ENCODE measurements around the gene OLFM2.
"Not testable (repeated sequence)": the region's sequence is repeated elsewhere in the genome, so short reads cannot be mapped to it uniquely, and the experiment has no call there.

Gene OLFM2

DNA sequence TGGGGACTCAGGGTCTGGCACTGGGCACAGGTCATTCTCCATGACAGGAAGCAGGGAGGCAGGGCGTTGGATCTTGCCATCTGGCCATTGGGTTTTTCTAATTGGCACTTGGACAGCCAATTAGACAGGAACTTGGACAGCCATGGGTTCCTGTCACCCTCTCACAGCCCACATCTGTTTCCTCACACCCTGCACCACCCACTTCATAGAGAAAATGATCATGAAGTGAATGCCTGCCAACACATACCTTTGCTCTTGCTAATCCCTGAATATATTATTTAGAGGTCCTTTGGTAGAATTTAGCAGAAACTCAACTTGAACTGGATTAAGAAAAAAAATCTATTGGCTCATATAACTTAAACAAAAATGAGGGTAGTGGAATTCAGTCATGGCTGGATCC is 4.9 kb upstream of the OLFM2 start:
- DNase-seq = no peak

GRCh38 chr19:9940778-9941177 is 4.5 kb upstream of the OLFM2 start:
- DNase-seq = no peak

DNA sequence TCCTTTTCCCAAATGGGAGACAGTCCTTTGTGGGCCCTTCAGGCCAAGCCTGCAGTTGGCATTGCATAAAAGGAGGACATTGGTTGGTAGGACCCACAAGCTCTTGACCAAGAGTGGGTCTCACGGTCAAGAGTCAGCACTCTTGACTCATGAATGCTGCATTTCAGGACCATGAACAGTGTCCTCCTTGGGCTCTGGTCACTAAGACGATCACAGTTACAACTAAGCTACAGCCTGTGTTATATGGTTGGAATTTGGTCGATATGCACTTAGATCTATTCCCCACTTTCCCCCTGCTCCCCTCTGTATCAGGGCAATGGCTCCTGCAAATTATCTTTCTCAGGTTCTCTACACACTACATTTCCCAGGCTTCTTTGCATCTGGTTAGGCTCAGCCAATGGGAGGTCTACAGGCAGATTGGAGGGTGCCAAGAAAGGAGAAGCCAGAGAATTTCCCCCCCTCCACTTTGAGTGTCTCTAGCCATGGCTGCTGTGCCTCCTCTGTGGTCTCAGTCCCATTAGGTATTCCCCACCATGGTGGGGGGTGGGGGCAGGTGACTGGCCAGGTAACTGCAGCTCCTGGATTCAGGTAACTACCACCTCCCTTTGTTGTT is 3.1 kb upstream of the OLFM2 start:
- DNase-seq = no peak

DNA sequence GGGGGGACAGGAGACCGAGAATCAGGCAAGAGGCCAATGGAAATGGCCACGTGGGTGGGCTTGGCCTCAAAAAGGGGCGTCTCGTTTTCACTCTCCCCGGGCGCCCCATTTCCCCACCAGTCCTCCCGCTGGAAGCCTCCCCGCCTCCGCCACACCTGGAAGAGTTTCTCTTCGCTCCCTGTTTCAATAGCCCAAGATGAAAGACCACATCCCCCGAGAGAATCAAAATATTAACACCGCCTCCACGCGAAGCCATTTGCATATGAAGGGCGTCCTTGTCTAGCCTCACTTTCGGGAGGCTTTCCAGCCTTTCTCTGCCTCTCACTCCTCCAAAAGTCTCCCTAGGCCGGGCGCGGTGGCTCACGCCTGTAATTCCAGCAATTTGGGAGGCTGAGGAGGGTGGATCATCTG is 691 bp upstream of the OLFM2 start:
- DNase-seq = no peak

DNA sequence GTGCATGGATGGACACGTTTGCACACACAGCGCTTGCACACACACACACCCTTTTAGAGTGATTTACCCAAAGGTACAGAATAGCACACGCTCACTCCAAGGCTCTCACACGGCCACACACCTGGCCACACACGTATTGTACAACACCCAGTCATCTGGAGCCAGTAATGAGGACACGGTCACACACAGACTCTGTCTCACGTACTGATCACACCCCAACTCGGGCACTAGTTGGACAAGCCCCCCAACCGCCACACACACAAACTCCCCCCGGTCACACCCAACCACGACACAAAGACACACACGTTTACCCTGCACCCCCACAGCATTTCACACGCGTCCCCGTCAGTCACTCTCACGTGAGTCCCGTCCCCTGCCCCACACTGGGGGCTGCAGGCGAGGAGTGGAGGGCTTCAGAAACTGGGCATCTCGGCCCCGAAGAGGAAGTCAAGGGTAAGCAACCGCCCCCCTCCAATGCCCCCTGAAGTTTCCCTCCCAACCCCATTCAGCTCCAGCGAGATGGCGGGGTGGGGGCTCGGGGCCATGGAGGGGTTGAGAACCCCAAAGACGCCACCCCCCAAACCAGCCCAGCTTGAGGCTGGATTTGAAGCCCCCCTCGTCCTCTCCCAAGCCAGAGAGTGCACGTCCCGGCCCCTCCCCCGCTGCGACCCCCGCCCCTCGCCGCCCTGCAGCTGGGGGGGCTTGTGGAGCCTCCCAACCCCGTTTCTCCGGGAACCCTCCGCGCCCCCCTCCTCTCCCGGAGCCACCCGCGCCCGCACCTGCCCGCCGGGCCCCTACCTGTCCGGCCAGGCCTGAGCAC is 599 bp downstream of the OLFM2 start:
- DNase-seq = no peak

GRCh38 chr19:9934132-9934950 is 2.0 kb downstream of the OLFM2 start:
- DNase-seq = peak; percentile 43 to 56

- no peak for DNase-seq
Observed at GRCh38 chr19:9932835-9933234, 3.5 kb downstream of the OLFM2 start.

- no peak for DNase-seq
Observed at GRCh38 chr19:9931629-9932028, 4.7 kb downstream of the OLFM2 start.

DNA sequence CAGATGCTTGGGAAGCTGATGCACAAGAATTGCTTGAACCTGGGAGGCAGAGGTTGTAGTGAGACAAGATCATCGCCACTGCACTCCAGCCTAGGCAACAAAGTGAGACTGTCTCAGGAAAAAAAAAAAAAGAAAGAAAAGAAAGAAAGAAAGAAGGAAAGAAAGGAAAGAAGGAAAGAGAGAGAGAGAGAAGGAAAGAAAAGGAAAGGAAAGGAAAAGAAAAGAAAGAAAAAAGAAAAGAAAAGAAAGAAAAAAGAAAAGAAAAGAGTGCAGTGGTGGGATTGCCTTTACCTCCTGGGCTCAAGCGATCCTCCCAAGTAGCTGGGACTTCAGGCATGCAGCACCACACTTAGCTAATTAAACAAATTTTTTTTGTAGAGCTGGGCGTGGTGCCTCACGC is 12.9 kb downstream of the OLFM2 start:
- no peak for DNase-seq

DNA sequence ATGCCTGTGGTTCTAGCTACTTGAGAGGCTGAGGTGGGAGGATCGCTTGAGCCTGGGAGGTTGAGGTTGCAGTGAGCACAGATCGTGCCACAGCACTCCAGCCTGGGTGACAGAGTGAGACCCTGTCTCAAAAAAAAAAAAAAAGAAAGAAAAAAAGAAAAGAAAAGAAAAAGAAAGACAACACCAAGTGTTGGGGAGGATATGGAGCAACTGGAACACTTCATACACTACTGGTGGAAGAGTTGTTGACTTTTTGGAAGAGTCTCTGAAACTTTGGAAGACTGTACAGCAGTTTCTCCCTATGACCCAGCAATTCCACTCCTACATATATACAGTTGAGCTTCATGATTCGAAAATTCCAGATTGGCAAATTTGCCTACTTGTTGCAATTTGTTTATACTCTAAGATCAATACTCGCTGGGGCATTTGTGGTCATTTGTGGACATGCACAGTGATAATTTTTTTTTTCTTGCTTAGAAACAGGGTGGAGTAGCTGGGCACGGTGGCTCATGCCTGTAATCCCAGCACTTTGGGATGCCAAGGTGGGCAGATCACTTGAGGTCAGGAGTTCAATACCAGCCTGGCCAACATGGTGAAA is 13.4 kb downstream of the OLFM2 start:
- DNase-seq = not testable (repeated sequence)

- DNase-seq = peak; percentile 71 to 72
Observed at GRCh38 chr19:9917321-9917720, 19.0 kb downstream of the OLFM2 start.

DNA sequence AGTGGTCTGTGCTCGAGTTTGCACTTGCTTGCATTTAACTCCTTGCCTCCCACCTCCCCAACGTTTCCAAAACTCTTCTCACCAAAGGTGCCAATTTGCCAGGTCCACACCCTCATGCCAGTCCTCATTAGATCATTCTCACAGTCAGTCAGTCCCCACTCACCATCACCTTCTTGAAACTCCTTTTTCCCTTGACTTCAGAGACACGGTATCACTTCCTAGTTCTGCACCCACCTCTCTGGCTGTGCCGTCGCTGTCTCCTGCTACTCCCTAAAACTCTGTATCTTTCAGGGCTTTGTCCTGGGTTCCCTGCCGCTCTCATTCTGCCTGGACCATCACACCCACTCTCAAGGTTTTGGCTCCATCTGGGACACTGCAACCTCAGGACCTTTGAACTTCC is 19.6 kb downstream of the OLFM2 start:
- no peak for DNase-seq

DNA sequence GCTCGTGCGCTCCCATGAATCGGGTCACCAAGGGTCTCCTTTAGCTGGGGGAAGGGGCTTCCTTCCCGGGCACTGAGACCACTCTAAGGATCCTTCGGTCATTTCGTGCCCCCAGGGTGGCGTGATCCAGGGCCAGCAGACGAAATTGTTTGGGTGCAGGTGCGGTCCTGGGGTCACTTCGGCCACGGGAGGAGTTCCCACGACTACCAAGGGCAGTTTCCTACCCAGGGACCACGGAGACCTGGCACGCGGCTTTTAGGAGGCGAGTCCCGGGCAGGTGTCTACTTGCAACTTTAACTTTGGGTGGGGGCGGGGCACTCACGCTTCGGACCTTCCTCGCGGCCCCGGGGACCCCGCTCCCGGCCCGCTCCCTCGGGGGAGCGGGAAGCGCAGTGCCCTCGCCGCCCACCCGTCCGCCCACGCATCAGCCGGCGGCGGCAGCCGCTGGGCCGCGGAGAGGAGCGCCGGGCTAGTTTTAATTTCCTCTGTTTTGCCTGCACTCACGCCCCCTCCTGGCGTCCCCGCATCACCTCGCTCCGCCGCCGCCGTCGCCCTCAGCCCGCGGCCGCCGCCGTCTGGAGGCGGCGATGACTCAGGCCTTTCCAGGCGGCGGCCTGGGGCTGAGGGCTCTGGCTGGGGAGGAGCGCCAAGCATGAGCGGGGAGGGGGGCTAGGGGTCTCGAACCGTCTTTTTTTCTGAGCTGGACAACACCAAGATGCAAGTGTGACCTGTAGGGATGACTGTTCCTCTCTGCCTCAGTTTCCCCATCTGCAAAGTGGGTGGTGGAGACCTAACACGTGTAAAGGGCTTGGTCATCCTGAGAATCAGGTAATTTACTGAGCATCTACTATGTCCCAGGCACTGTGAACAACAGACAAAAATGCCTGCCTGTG is 21.8 kb downstream of the OLFM2 start:
- peak; percentile 75 to 79 for DNase-seq

DNA sequence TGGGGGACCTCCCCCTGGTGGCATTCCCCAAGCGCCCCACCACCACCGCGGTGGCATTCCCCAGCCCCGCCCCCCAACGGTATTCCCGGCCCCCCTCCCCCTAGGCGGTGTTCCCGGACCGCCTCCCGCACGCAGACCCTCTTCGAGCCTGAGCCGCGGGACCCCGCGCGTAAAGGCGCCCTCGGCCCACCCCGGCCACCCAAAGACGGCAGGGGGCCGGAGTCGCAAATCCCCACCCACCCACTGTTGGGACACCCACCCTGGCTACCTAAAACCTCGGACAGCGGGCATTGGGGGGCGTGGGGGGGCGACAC is 22.4 kb downstream of the OLFM2 start:
- no peak for DNase-seq

GRCh38 chr19:9913237-9914000 is 22.9 kb downstream of the OLFM2 start:
- DNase-seq = no peak

- DNase-seq = no peak
Observed at GRCh38 chr19:9912551-9913236, 23.6 kb downstream of the OLFM2 start.

DNA sequence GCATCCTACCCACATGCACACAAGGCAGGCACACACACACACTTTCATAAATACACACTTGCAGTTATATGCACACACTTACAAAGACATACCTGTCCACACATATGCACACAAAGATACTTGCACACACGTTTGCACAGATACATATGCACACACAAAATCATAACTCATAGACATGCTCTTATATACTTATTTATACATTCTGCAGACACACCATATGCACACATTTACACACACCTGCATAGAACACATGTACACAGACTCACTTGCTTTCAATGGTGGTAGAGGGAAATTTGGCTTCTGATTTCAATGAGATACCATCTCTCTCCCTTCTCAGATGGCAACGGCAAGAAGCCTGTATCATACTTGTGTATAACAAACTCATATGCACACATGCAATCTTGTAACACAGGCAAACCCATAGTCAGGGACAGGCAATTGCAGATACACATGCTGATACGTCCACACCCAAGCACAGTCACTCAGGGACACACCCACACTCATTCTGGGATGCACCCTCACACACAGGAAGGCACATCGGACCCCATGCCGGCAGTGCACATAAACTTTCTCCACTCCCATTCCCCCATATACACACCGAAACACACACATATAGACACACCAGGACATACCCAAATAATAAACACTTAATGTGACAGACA is 24.7 kb downstream of the OLFM2 start:
- no peak for DNase-seq

DNA sequence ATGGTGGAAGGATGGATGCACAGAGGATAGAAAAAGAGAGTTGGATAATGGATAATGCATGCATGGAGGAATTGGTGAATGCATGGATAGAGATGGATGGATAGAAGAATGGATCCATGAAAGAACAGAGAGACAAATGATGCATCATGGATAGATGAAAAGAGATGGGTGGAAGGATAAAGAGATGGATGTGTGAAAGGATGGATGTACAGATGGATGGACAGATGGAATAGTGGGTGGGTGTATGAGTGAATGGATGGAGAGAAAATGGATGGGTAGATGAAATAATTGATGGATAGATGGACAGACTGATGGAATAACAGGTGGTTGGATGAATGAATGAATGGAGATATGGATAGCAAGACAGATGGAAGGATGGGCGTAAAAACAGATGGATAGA is 25.7 kb downstream of the OLFM2 start:
- no peak for DNase-seq

DNA sequence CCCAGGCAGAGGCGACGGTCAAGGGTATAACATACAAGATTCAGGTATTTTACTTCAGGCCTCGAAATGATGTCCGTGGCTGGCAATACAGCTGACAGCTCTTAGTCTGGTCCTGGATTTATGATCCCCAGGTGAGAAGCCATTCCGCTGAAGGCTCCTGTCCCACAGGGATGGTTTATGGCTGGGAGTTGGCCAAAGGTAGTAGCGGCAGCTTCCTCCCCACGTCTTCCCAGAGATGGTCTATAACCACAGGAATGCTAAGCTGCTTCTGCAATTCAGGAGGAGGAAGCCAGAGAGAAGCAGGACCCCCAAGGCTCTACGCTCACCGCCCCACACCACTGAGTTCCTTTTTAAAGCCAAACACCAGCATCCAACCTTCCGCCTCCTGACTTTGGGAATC is 27.1 kb downstream of the OLFM2 start:
- no peak for DNase-seq

- DNase-seq = no peak
Observed at GRCh38 chr19:9906475-9907087, 29.7 kb downstream of the OLFM2 start.
